H1 (cell line): ENCODE measurements around the gene MRM1. TPM values are rescaled to one million over a fixed set of nuclear protein-coding genes. Genes with fewer than 3 reads are reported as not detected.

ENCODE experiments used
- CTCF ChIA-PET: fragments of 300-600 bp; sonication (Branson Sonifier 250); formaldehyde crosslinking; loops from one replicate; lab custom pipeline; 2021; ENCODE audit not compliant: partially characterized antibody; lab: Charles Lee
- POLR2A ChIA-PET: fragments of 300-600 bp; sonication (Branson Sonifier 250); formaldehyde crosslinking; loops from one replicate; lab custom pipeline; 2021; ENCODE audit warnings: inconsistent platforms; ENCODE audit not compliant: partially characterized antibody; lab: Charles Lee
- DNase-seq, 2 experiments: peaks; one replicate each; pipeline versions ENCODE4 v3.0.0 to v3.0.0-alpha.2; 2010 to 2022; ENCODE audit warnings: low spot score in 2 of 2, low read depth in 1 of 2, mixed read lengths in 1 of 2
- FAIRE-seq: peaks from 2 replicates; lab custom pipeline; 2011; peaks lifted over from hg19 to GRCh38; lab: Jason Lieb, UNC
- H2AFZ ChIP-seq: 2 replicates; pipeline ENCODE4 v1.8.1; 2012; ENCODE audit warnings: low read length, inconsistent platforms
- H2AK5ac ChIP-seq: 2 replicates; pipeline ENCODE4 v1.6.1; 2013; ENCODE audit warnings: low read depth, low read length
- H2BK120ac ChIP-seq: replicated peaks from 2 replicates; pipeline ENCODE3; 2013; ENCODE audit warnings: low read depth, low read length, inconsistent platforms
- H2BK12ac ChIP-seq: 2 replicates; pipeline ENCODE4 v1.6.1; 2013; ENCODE audit warnings: low read depth, low read length
- H2BK15ac ChIP-seq: 2 replicates; pipeline ENCODE4 v1.6.1; 2013; ENCODE audit warnings: low read length
- H2BK20ac ChIP-seq: 2 replicates; pipeline ENCODE4 v1.6.1; 2013; ENCODE audit warnings: low read length
- H2BK5ac ChIP-seq: 2 replicates; pipeline ENCODE4 v1.6.1; 2013; ENCODE audit warnings: low read depth, low read length
- H3K14ac ChIP-seq: 2 replicates; pipeline ENCODE4 v1.6.1; 2013; ENCODE audit warnings: inconsistent platforms; ENCODE audit not compliant: insufficient read length
- H3K18ac ChIP-seq: 2 replicates; pipeline ENCODE4 v1.6.1; 2013; ENCODE audit warnings: low read length; ENCODE audit errors: extremely low read depth
- H3K23ac ChIP-seq: 2 replicates; pipeline ENCODE4 v1.6.1; 2013; ENCODE audit warnings: inconsistent platforms; ENCODE audit not compliant: insufficient read length
- H3K23me2 ChIP-seq: 2 replicates; pipeline ENCODE4 v1.6.1; 2013; ENCODE audit warnings: low read depth, low read length
- H3K27ac ChIP-seq: 2 replicates; pipeline ENCODE4 v1.6.1; 2011; ENCODE audit warnings: low read depth, low read length, inconsistent platforms
- H3K27me3 ChIP-seq, 4 experiments: replicated peaks in 1 of 4; 1 replicate in 1 of 4; 2 replicates in 3 of 4; pipeline versions ENCODE4 v1.6.1 to v1.8.1; 2011 to 2013; ENCODE audit warnings: low read length in 3 of 4, mild to moderate bottlenecking in 3 of 4, inconsistent platforms in 2 of 4, mixed read lengths in 2 of 4, moderate library complexity in 1 of 4; ENCODE audit not compliant: control insufficient read depth in 3 of 4, insufficient read depth in 3 of 4; ENCODE audit errors: extremely low read depth in 1 of 4
- H3K36me3 ChIP-seq, 4 experiments: 2 replicates each; pipeline versions ENCODE4 v1.6.1 to v1.8.1; 2011 to 2013; ENCODE audit warnings: mild to moderate bottlenecking in 4 of 4, low read length in 3 of 4, moderate library complexity in 2 of 4, control low read depth in 1 of 4, inconsistent platforms in 1 of 4; ENCODE audit not compliant: insufficient read depth in 4 of 4, control insufficient read depth in 2 of 4
- H3K4ac ChIP-seq: replicated peaks from 2 replicates; pipeline ENCODE3; 2013; ENCODE audit warnings: low read length, low read depth, mixed read lengths, inconsistent platforms; ENCODE audit not compliant: insufficient read length
- H3K4me1 ChIP-seq, 4 experiments: replicated peaks in 1 of 4; 1 replicate in 1 of 4; 2 replicates in 3 of 4; pipeline versions ENCODE4 v1.6.1 to v1.8.1; 2011 to 2013; ENCODE audit warnings: low read length in 3 of 4, inconsistent platforms in 2 of 4, mixed read lengths in 1 of 4; ENCODE audit not compliant: insufficient read depth in 4 of 4, control insufficient read depth in 3 of 4
- H3K4me2 ChIP-seq, 2 experiments: 2 replicates each; pipeline versions ENCODE4 v1.6.1 to v1.8.1; 2011 to 2013; ENCODE audit warnings: low read depth in 2 of 2, low read length in 2 of 2, control low read depth in 1 of 2, inconsistent platforms in 1 of 2, mild to moderate bottlenecking in 1 of 2; ENCODE audit not compliant: insufficient read depth in 1 of 2
- H3K4me3 ChIP-seq, 4 experiments: fragments of 200-600, 300-600 bp in 1 of 4; sonication (generic), shearing (Covaris generic), sonication (Bioruptor Twin) in 1 of 4; 2 replicates each; pipeline versions ENCODE4 v1.5.1 to v1.8.1; 2011 to 2016; ENCODE audit warnings: low read length in 4 of 4, low read depth in 3 of 4, control low read depth in 2 of 4, inconsistent platforms in 2 of 4, mild to moderate bottlenecking in 2 of 4, mixed read lengths in 1 of 4, moderate library complexity in 1 of 4; ENCODE audit not compliant: insufficient read depth in 2 of 4; ENCODE audit errors: extremely low read depth in 1 of 4
- H3K56ac ChIP-seq: replicated peaks from 2 replicates; pipeline ENCODE3; 2013; ENCODE audit warnings: low read depth, mild to moderate bottlenecking, mixed read lengths, low read length, inconsistent platforms; ENCODE audit not compliant: insufficient read length
- H3K79me1 ChIP-seq: 2 replicates; pipeline ENCODE4 v1.6.1; 2013; ENCODE audit warnings: low read depth, low read length, control low read depth
- H3K79me2 ChIP-seq, 2 experiments: 2 replicates each; pipeline versions ENCODE4 v1.6.1 to v1.8.1; 2012 to 2013; ENCODE audit warnings: low read length in 2 of 2, mild to moderate bottlenecking in 2 of 2, inconsistent platforms in 1 of 2; ENCODE audit not compliant: insufficient read depth in 2 of 2, control insufficient read depth in 1 of 2
- H3K9ac ChIP-seq, 4 experiments: replicated peaks in 1 of 4; 1 replicate in 1 of 4; 2 replicates in 3 of 4; pipeline versions ENCODE4 v1.6.1 to v1.8.1; 2011 to 2013; ENCODE audit warnings: low read depth in 3 of 4, low read length in 3 of 4, control low read depth in 2 of 4, mild to moderate bottlenecking in 2 of 4, moderate library complexity in 2 of 4, inconsistent platforms in 1 of 4; ENCODE audit errors: extremely low read depth in 1 of 4
- H3K9me3 ChIP-seq, 2 experiments: 2 replicates each; pipeline versions ENCODE4 v1.6.1 to v1.8.1; 2012 to 2013; ENCODE audit warnings: mild to moderate bottlenecking in 2 of 2, moderate library complexity in 2 of 2, control low read depth in 1 of 2, inconsistent platforms in 1 of 2, low read depth in 1 of 2, low read length in 1 of 2, mixed read lengths in 1 of 2; ENCODE audit not compliant: insufficient read depth in 2 of 2
- H4K20me1 ChIP-seq, 2 experiments: replicated peaks in 1 of 2; 2 replicates each; pipeline versions ENCODE3 to v1.8.1; 2011 to 2013; ENCODE audit warnings: inconsistent platforms in 2 of 2, low read length in 2 of 2, mild to moderate bottlenecking in 1 of 2; ENCODE audit not compliant: insufficient read depth in 2 of 2, control insufficient read depth in 1 of 2
- H4K5ac ChIP-seq: 2 replicates; pipeline ENCODE4 v1.6.1; 2013; ENCODE audit warnings: low read length, low read depth, mixed read lengths, inconsistent platforms; ENCODE audit not compliant: insufficient read length
- H4K8ac ChIP-seq: 2 replicates; pipeline ENCODE4 v1.8.0; 2013; ENCODE audit warnings: mild to moderate bottlenecking, moderate library complexity, low read length, inconsistent platforms; ENCODE audit not compliant: insufficient read depth; ENCODE audit errors: extremely low read depth
- H4K91ac ChIP-seq: replicated peaks from 2 replicates; pipeline ENCODE3; 2013; ENCODE audit warnings: low read length, mixed read lengths, inconsistent platforms; ENCODE audit not compliant: insufficient read length
- BRCA1 ChIP-seq: IDR thresholded peaks from 2 replicates; pipeline ENCODE4 v1.6.1; 2012; ENCODE audit warnings: low read depth, low read length, improper control_type of control experiment
- RAD21 ChIP-seq, 2 experiments: IDR thresholded peaks in 1 of 2; conservative IDR thresholded peaks in 1 of 2; 2 replicates each; pipeline ENCODE4 v1.6.1; 2011; ENCODE audit warnings: low read depth in 2 of 2, low read length in 2 of 2, improper control_type of control experiment in 1 of 2, inconsistent platforms in 1 of 2, mild to moderate bottlenecking in 1 of 2, moderate library complexity in 1 of 2
- WGBS, 2 experiments: shearing (Covaris generic) in 1 of 2; methylation state at CpG; one replicate each; pipeline versions ENCODE4 v1.1.6 to v1.1.7; 2013 to 2015; ENCODE audit warnings: low lambda C conversion rate in 2 of 2, mixed read lengths in 2 of 2, inconsistent platforms in 1 of 2, low coverage in 1 of 2, missing lambda C conversion rate in 1 of 2; ENCODE audit not compliant: insufficient replicate concordance in 2 of 2, insufficient coverage in 1 of 2, insufficient read length in 1 of 2; ENCODE audit errors: extremely low coverage in 1 of 2, missing lambda C conversion rate in 1 of 2; 5-methylcytosine and 5-hydroxymethylcytosine counted together
- polyA plus RNA-seq, 7 experiments: library from polyadenylated mRNA; depleted of rRNA in 3 of 7; stranded (reverse) in 5 of 7; unstranded in 2 of 7; fragments of >200 nt in 5 of 7; fragments of 200-250 nt in 2 of 7; gene quantifications; 1 replicate in 5 of 7; 2 replicates in 1 of 7; 4 replicates in 1 of 7; pipeline versions ENCODE4 v1.2.1 to v1.2.3, GENCODE V29; 2011 to 2013; ENCODE audit warnings: missing spikeins in 2 of 7, mixed read lengths in 2 of 7
- total RNA-seq: library from RNA; stranded (reverse); fragmentation: NEBNext Ultra II Directional; extraction: Animal tissue kit (Norgen Biotek cat#: 25700); gene quantifications from 2 replicates; pipeline ENCODE4 v1.2.1, GENCODE V29; 2021
- TF ChIP-seq, protein P1 (sequence below), 3 experiments: IDR thresholded peaks; 1 replicate in 2 of 3; 2 replicates in 1 of 3; pipeline versions ENCODE4 v1.5.1 to v1.6.1; 2011; ENCODE audit warnings: low read length in 3 of 3, mild to moderate bottlenecking in 3 of 3, inconsistent platforms in 2 of 3, low read depth in 1 of 3, moderate library complexity in 1 of 3; ENCODE audit not compliant: insufficient read depth in 1 of 3; ENCODE audit errors: control extremely low read depth in 1 of 3
- TF ChIP-seq, protein P2 (sequence below): IDR thresholded peaks from 2 replicates; pipeline ENCODE4 v1.6.1; 2011; ENCODE audit warnings: low read depth, mild to moderate bottlenecking, low read length; ENCODE audit not compliant: insufficient read depth
- TF ChIP-seq, protein P3 (sequence below): IDR thresholded peaks from 2 replicates; pipeline ENCODE4 v1.6.1; 2011; ENCODE audit warnings: low read length, improper control_type of control experiment

MRM1 gene
- total and polyA plus RNA-seq, 2 of the 8 experiments (the other 6 are each of a cell fraction or from before 2014, with no cell fraction given) = 9.9 to 11.2 TPM

DNA sequence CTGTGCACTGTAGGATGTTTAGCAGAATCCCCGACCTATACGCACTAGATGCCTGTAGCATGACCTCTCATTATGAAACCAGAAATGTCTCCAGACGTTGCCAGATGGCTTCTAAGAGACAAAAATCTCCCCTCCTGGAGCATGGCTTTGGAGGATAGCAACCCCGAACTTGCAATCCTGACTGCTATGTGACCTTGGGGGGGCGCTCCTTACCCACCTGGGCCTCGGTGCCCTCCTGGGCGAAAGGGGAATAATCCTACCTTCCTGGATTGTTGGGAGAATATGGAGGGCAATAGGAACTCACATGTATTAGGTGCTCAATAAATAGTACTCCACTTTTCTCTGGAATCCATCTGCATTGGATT is 8.1 kb downstream of the MRM1 start:
- H3K27ac ChIP-seq = no peak overlapping the region
- H3K23ac ChIP-seq = no peak overlapping the region
- WGBS, 2 experiments = 82% methylated on average over 7 of the region's 7 CpGs; no CpG with 5 or more reads in 1 of the 2 experiments
- no peak overlapping the region for H3K4me3 ChIP-seq
- no peak overlapping the region for H3K56ac ChIP-seq
- DNase-seq = no peak
- H2BK12ac ChIP-seq = no peak overlapping the region
- H3K4ac ChIP-seq = no peak overlapping the region
- no peak for FAIRE-seq
- H4K8ac ChIP-seq = no peak overlapping the region
- no peak overlapping the region for H3K4me2 ChIP-seq
- H3K27me3 ChIP-seq = no peaks in the 10 kb centered on the region
- H2BK120ac ChIP-seq = no peak overlapping the region
- H2AFZ ChIP-seq = no peak overlapping the region
- H3K9ac ChIP-seq = no peak overlapping the region
- peaks cover 0 to 9% of the 10 kb centered on the region in 2 experiments; a peak in 1 of 4 replicates for H3K79me2 ChIP-seq
- H2BK5ac ChIP-seq = no peak overlapping the region
- no peak overlapping the region for H4K5ac ChIP-seq
- peaks cover 6% of the 10 kb centered on the region for H3K79me1 ChIP-seq
- no peak overlapping the region for H3K14ac ChIP-seq
- no peaks in the 10 kb centered on the region for H3K9me3 ChIP-seq
- H4K20me1 ChIP-seq = peaks cover 2 to 3% of the 10 kb centered on the region in 2 experiments
- TF ChIP-seq RAD21 (IDR thresholded peaks at IDR 0.05 in 1 of 2, conservative IDR thresholded peaks at IDR 0.05 in 1 of 2; ENCODE audit: low read depth in 2 of 2, low read length in 2 of 2) (peak; percentile 19 to 51), BRCA1 (no peak)
- TF ChIP-seq, protein P1, sequence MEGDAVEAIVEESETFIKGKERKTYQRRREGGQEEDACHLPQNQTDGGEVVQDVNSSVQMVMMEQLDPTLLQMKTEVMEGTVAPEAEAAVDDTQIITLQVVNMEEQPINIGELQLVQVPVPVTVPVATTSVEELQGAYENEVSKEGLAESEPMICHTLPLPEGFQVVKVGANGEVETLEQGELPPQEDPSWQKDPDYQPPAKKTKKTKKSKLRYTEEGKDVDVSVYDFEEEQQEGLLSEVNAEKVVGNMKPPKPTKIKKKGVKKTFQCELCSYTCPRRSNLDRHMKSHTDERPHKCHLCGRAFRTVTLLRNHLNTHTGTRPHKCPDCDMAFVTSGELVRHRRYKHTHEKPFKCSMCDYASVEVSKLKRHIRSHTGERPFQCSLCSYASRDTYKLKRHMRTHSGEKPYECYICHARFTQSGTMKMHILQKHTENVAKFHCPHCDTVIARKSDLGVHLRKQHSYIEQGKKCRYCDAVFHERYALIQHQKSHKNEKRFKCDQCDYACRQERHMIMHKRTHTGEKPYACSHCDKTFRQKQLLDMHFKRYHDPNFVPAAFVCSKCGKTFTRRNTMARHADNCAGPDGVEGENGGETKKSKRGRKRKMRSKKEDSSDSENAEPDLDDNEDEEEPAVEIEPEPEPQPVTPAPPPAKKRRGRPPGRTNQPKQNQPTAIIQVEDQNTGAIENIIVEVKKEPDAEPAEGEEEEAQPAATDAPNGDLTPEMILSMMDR (IDR thresholded peaks at IDR 0.05; ENCODE audit: control extremely low read depth in 1 of 3, insufficient read depth in 1 of 3, low read depth in 1 of 3, low read length in 3 of 3) = peak; percentile 4 to 78 (median 59)
- TF ChIP-seq, protein P2, sequence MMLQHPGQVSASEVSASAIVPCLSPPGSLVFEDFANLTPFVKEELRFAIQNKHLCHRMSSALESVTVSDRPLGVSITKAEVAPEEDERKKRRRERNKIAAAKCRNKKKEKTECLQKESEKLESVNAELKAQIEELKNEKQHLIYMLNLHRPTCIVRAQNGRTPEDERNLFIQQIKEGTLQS = no peak
- TF ChIP-seq, protein P3, sequence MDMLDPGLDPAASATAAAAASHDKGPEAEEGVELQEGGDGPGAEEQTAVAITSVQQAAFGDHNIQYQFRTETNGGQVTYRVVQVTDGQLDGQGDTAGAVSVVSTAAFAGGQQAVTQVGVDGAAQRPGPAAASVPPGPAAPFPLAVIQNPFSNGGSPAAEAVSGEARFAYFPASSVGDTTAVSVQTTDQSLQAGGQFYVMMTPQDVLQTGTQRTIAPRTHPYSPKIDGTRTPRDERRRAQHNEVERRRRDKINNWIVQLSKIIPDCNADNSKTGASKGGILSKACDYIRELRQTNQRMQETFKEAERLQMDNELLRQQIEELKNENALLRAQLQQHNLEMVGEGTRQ = no peak
- TF ChIP-seq, all 59 proteins: peak for 2
- Histone ChIP-seq H3K36me3 (peaks cover 0 to 3% (median 0%) of the 10 kb centered on the region in 4 experiments; a peak in 1 of 8 replicates), H4K91ac (no peak overlapping the region), H3K23me2 (no peaks in the 10 kb centered on the region), H2BK15ac (no peak overlapping the region), H3K4me1 (peaks cover 5 to 18% (median 13%) of the 10 kb centered on the region in 4 experiments), H3K18ac (no peak overlapping the region), H2BK20ac (no peak overlapping the region), H2AK5ac (no peak overlapping the region)
- CTCF ChIA-PET = interaction anchor here (1.0 to 9.9 kb wide), 4 partner anchors 16 to 34 kb away, joined by 4 to 122 read pairs (median 6); no protein-coding TSS in a partner anchor
- POLR2A ChIA-PET = interaction anchor here (0.9 kb wide), 1 partner anchor 8 kb away, joined by 4 read pairs; the partner anchor contains the start of gene MRM1
